H1 (cell line): Measurements from ENCODE around the gene PTRH1. TPM values are rescaled to one million over a fixed set of nuclear protein-coding genes. Genes with fewer than 3 reads are reported as not detected.

ENCODE experiments used
- CTCF ChIA-PET: fragments of 300-600 bp; sonication (Branson Sonifier 250); formaldehyde crosslinking; loops from one replicate; lab custom pipeline; 2021; ENCODE audit not compliant: partially characterized antibody; lab: Charles Lee
- POLR2A ChIA-PET: fragments of 300-600 bp; sonication (Branson Sonifier 250); formaldehyde crosslinking; loops from one replicate; lab custom pipeline; 2021; ENCODE audit warnings: inconsistent platforms; ENCODE audit not compliant: partially characterized antibody; lab: Charles Lee
- DNase-seq, 2 experiments: peaks; one replicate each; pipeline versions ENCODE4 v3.0.0 to v3.0.0-alpha.2; 2010 to 2022; ENCODE audit warnings: low spot score in 2 of 2, low read depth in 1 of 2, mixed read lengths in 1 of 2
- FAIRE-seq: peaks from 2 replicates; lab custom pipeline; 2011; peaks lifted over from hg19 to GRCh38; lab: Jason Lieb, UNC
- H2AFZ ChIP-seq: 2 replicates; pipeline ENCODE4 v1.8.1; 2012; ENCODE audit warnings: low read length, inconsistent platforms
- H2AK5ac ChIP-seq: 2 replicates; pipeline ENCODE4 v1.6.1; 2013; ENCODE audit warnings: low read depth, low read length
- H2BK120ac ChIP-seq: replicated peaks from 2 replicates; pipeline ENCODE3; 2013; ENCODE audit warnings: low read depth, low read length, inconsistent platforms
- H2BK12ac ChIP-seq: 2 replicates; pipeline ENCODE4 v1.6.1; 2013; ENCODE audit warnings: low read depth, low read length
- H2BK15ac ChIP-seq: 2 replicates; pipeline ENCODE4 v1.6.1; 2013; ENCODE audit warnings: low read length
- H2BK20ac ChIP-seq: 2 replicates; pipeline ENCODE4 v1.6.1; 2013; ENCODE audit warnings: low read length
- H2BK5ac ChIP-seq: 2 replicates; pipeline ENCODE4 v1.6.1; 2013; ENCODE audit warnings: low read depth, low read length
- H3K14ac ChIP-seq: 2 replicates; pipeline ENCODE4 v1.6.1; 2013; ENCODE audit warnings: inconsistent platforms; ENCODE audit not compliant: insufficient read length
- H3K18ac ChIP-seq: 2 replicates; pipeline ENCODE4 v1.6.1; 2013; ENCODE audit warnings: low read length; ENCODE audit errors: extremely low read depth
- H3K23ac ChIP-seq: 2 replicates; pipeline ENCODE4 v1.6.1; 2013; ENCODE audit warnings: inconsistent platforms; ENCODE audit not compliant: insufficient read length
- H3K23me2 ChIP-seq: 2 replicates; pipeline ENCODE4 v1.6.1; 2013; ENCODE audit warnings: low read depth, low read length
- H3K27ac ChIP-seq: 2 replicates; pipeline ENCODE4 v1.6.1; 2011; ENCODE audit warnings: low read depth, low read length, inconsistent platforms
- H3K27me3 ChIP-seq, 4 experiments: replicated peaks in 1 of 4; 1 replicate in 1 of 4; 2 replicates in 3 of 4; pipeline versions ENCODE4 v1.6.1 to v1.8.1; 2011 to 2013; ENCODE audit warnings: low read length in 3 of 4, mild to moderate bottlenecking in 3 of 4, inconsistent platforms in 2 of 4, mixed read lengths in 2 of 4, moderate library complexity in 1 of 4; ENCODE audit not compliant: control insufficient read depth in 3 of 4, insufficient read depth in 3 of 4; ENCODE audit errors: extremely low read depth in 1 of 4
- H3K36me3 ChIP-seq, 4 experiments: 2 replicates each; pipeline versions ENCODE4 v1.6.1 to v1.8.1; 2011 to 2013; ENCODE audit warnings: mild to moderate bottlenecking in 4 of 4, low read length in 3 of 4, moderate library complexity in 2 of 4, control low read depth in 1 of 4, inconsistent platforms in 1 of 4; ENCODE audit not compliant: insufficient read depth in 4 of 4, control insufficient read depth in 2 of 4
- H3K4ac ChIP-seq: replicated peaks from 2 replicates; pipeline ENCODE3; 2013; ENCODE audit warnings: low read length, low read depth, mixed read lengths, inconsistent platforms; ENCODE audit not compliant: insufficient read length
- H3K4me1 ChIP-seq, 4 experiments: replicated peaks in 1 of 4; 1 replicate in 1 of 4; 2 replicates in 3 of 4; pipeline versions ENCODE4 v1.6.1 to v1.8.1; 2011 to 2013; ENCODE audit warnings: low read length in 3 of 4, inconsistent platforms in 2 of 4, mixed read lengths in 1 of 4; ENCODE audit not compliant: insufficient read depth in 4 of 4, control insufficient read depth in 3 of 4
- H3K4me2 ChIP-seq, 2 experiments: 2 replicates each; pipeline versions ENCODE4 v1.6.1 to v1.8.1; 2011 to 2013; ENCODE audit warnings: low read depth in 2 of 2, low read length in 2 of 2, control low read depth in 1 of 2, inconsistent platforms in 1 of 2, mild to moderate bottlenecking in 1 of 2; ENCODE audit not compliant: insufficient read depth in 1 of 2
- H3K4me3 ChIP-seq, 4 experiments: fragments of 200-600, 300-600 bp in 1 of 4; sonication (generic), shearing (Covaris generic), sonication (Bioruptor Twin) in 1 of 4; 2 replicates each; pipeline versions ENCODE4 v1.5.1 to v1.8.1; 2011 to 2016; ENCODE audit warnings: low read length in 4 of 4, low read depth in 3 of 4, control low read depth in 2 of 4, inconsistent platforms in 2 of 4, mild to moderate bottlenecking in 2 of 4, mixed read lengths in 1 of 4, moderate library complexity in 1 of 4; ENCODE audit not compliant: insufficient read depth in 2 of 4; ENCODE audit errors: extremely low read depth in 1 of 4
- H3K56ac ChIP-seq: replicated peaks from 2 replicates; pipeline ENCODE3; 2013; ENCODE audit warnings: low read depth, mild to moderate bottlenecking, mixed read lengths, low read length, inconsistent platforms; ENCODE audit not compliant: insufficient read length
- H3K79me1 ChIP-seq: 2 replicates; pipeline ENCODE4 v1.6.1; 2013; ENCODE audit warnings: low read depth, low read length, control low read depth
- H3K79me2 ChIP-seq, 2 experiments: 2 replicates each; pipeline versions ENCODE4 v1.6.1 to v1.8.1; 2012 to 2013; ENCODE audit warnings: low read length in 2 of 2, mild to moderate bottlenecking in 2 of 2, inconsistent platforms in 1 of 2; ENCODE audit not compliant: insufficient read depth in 2 of 2, control insufficient read depth in 1 of 2
- H3K9ac ChIP-seq, 4 experiments: replicated peaks in 1 of 4; 1 replicate in 1 of 4; 2 replicates in 3 of 4; pipeline versions ENCODE4 v1.6.1 to v1.8.1; 2011 to 2013; ENCODE audit warnings: low read depth in 3 of 4, low read length in 3 of 4, control low read depth in 2 of 4, mild to moderate bottlenecking in 2 of 4, moderate library complexity in 2 of 4, inconsistent platforms in 1 of 4; ENCODE audit errors: extremely low read depth in 1 of 4
- H3K9me3 ChIP-seq, 2 experiments: 2 replicates each; pipeline versions ENCODE4 v1.6.1 to v1.8.1; 2012 to 2013; ENCODE audit warnings: mild to moderate bottlenecking in 2 of 2, moderate library complexity in 2 of 2, control low read depth in 1 of 2, inconsistent platforms in 1 of 2, low read depth in 1 of 2, low read length in 1 of 2, mixed read lengths in 1 of 2; ENCODE audit not compliant: insufficient read depth in 2 of 2
- H4K20me1 ChIP-seq, 2 experiments: replicated peaks in 1 of 2; 2 replicates each; pipeline versions ENCODE3 to v1.8.1; 2011 to 2013; ENCODE audit warnings: inconsistent platforms in 2 of 2, low read length in 2 of 2, mild to moderate bottlenecking in 1 of 2; ENCODE audit not compliant: insufficient read depth in 2 of 2, control insufficient read depth in 1 of 2
- H4K5ac ChIP-seq: 2 replicates; pipeline ENCODE4 v1.6.1; 2013; ENCODE audit warnings: low read length, low read depth, mixed read lengths, inconsistent platforms; ENCODE audit not compliant: insufficient read length
- H4K8ac ChIP-seq: 2 replicates; pipeline ENCODE4 v1.8.0; 2013; ENCODE audit warnings: mild to moderate bottlenecking, moderate library complexity, low read length, inconsistent platforms; ENCODE audit not compliant: insufficient read depth; ENCODE audit errors: extremely low read depth
- H4K91ac ChIP-seq: replicated peaks from 2 replicates; pipeline ENCODE3; 2013; ENCODE audit warnings: low read length, mixed read lengths, inconsistent platforms; ENCODE audit not compliant: insufficient read length
- ASH2L ChIP-seq: fragments of 200-600, 300-600 bp; sonication (generic); IDR thresholded peaks from one replicate; pipeline ENCODE4 v1.7.1; 2017; ENCODE audit warnings: low read length
- CBX8 ChIP-seq: fragments of 300-800, 300-1000 bp; sonication (generic); IDR thresholded peaks from 2 replicates; pipeline ENCODE4 v1.7.1; 2016; ENCODE audit warnings: low read depth, low read length, borderline replicate concordance
- FOSL1 ChIP-seq: IDR thresholded peaks from 2 replicates; pipeline ENCODE4 v1.6.1; 2011; ENCODE audit warnings: mild to moderate bottlenecking, low read depth, low read length, moderate library complexity; ENCODE audit not compliant: insufficient read depth
- GTF2F1 ChIP-seq: IDR thresholded peaks from 2 replicates; pipeline ENCODE4 v1.6.1; 2012; ENCODE audit warnings: low read depth, low read length, improper control_type of control experiment, borderline replicate concordance
- KDM5A ChIP-seq: fragments of 200-600 bp; IDR thresholded peaks from 2 replicates; pipeline ENCODE4 v1.7.1; 2012; ENCODE audit warnings: mild to moderate bottlenecking, low read length, inconsistent platforms, mixed read lengths
- POU5F1 ChIP-seq: IDR thresholded peaks from 2 replicates; pipeline ENCODE4 v1.6.1; 2011; ENCODE audit warnings: low read depth, mild to moderate bottlenecking, low read length, moderate library complexity
- RFX5 ChIP-seq: IDR thresholded peaks from 2 replicates; pipeline ENCODE4 v1.6.1; 2011; ENCODE audit warnings: low read depth, low read length, improper control_type of control experiment, borderline replicate concordance
- TEAD4 ChIP-seq: IDR thresholded peaks from 2 replicates; pipeline ENCODE4 v1.6.1; 2012; ENCODE audit warnings: low read depth, low read length, inconsistent platforms, mixed read lengths
- YY1 ChIP-seq: IDR thresholded peaks from 2 replicates; pipeline ENCODE4 v1.6.1; 2011; ENCODE audit warnings: low read depth, mild to moderate bottlenecking, low read length
- WGBS, 2 experiments: shearing (Covaris generic) in 1 of 2; methylation state at CpG; one replicate each; pipeline versions ENCODE4 v1.1.6 to v1.1.7; 2013 to 2015; ENCODE audit warnings: low lambda C conversion rate in 2 of 2, mixed read lengths in 2 of 2, inconsistent platforms in 1 of 2, low coverage in 1 of 2, missing lambda C conversion rate in 1 of 2; ENCODE audit not compliant: insufficient replicate concordance in 2 of 2, insufficient coverage in 1 of 2, insufficient read length in 1 of 2; ENCODE audit errors: extremely low coverage in 1 of 2, missing lambda C conversion rate in 1 of 2; 5-methylcytosine and 5-hydroxymethylcytosine counted together
- polyA plus RNA-seq, 7 experiments: library from polyadenylated mRNA; depleted of rRNA in 3 of 7; stranded (reverse) in 5 of 7; unstranded in 2 of 7; fragments of >200 nt in 5 of 7; fragments of 200-250 nt in 2 of 7; gene quantifications; 1 replicate in 5 of 7; 2 replicates in 1 of 7; 4 replicates in 1 of 7; pipeline versions ENCODE4 v1.2.1 to v1.2.3, GENCODE V29; 2011 to 2013; ENCODE audit warnings: missing spikeins in 2 of 7, mixed read lengths in 2 of 7
- total RNA-seq: library from RNA; stranded (reverse); fragmentation: NEBNext Ultra II Directional; extraction: Animal tissue kit (Norgen Biotek cat#: 25700); gene quantifications from 2 replicates; pipeline ENCODE4 v1.2.1, GENCODE V29; 2021
- TF ChIP-seq, protein P1 (sequence below): IDR thresholded peaks from 2 replicates; pipeline ENCODE4 v1.6.1; 2012; ENCODE audit warnings: inconsistent platforms

Gene PTRH1
- total and polyA plus RNA-seq, 2 of the 8 experiments (the other 6 are each of a cell fraction or from before 2014, with no cell fraction given), result 11.1 to 19.8 TPM

DNA sequence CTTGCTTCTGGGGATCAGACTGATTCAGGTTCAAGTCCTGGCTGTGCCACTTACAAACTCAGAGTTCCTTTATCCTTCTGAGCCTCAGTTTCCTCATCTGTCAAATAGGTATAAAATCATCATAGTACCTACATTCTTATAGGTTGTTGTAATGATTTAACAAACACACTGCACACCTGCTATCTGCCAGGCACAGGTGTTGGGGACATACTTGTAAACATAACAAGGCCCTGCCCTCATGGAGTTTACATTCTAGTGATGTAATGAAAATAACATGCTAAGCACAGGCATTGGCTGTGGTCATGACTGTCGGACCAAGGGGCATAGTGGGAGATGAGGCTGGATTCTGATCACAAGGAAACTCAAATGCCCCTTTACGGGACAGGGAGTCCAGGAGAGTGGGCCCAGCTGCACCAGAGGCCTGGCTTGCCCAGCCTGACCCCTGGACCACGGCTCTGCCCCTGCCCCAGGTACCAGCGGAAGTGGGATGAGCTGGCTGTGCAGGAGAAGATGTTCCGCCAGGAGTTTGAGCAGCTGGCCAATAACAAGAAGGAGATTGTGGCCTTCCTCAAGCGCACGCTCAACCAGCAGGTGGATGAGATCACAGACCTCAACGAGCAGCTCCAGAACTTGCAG is 6.4 kb downstream of the PTRH1 start:
- Histone ChIP-seq H4K5ac (no peak overlapping the region), H2AK5ac (peak overlapping the region; percentile 53; the same call in 1 of the 2 replicates), H3K79me1 (no peaks in the 10 kb centered on the region), H3K18ac (no peak overlapping the region), H3K23ac (no peak overlapping the region), H3K36me3 (no peaks in the 10 kb centered on the region), H2AFZ (no peak overlapping the region), H3K4ac (no peak overlapping the region), H3K27me3 (no peaks in the 10 kb centered on the region), H2BK20ac (no peak overlapping the region), H3K14ac (no peak overlapping the region), H2BK120ac (no peak overlapping the region), H2BK5ac (no peak overlapping the region), H4K20me1 (no peaks in the 10 kb centered on the region), H3K56ac (no peak overlapping the region), H3K23me2 (no peaks in the 10 kb centered on the region), H3K79me2 (no peaks in the 10 kb centered on the region), H3K4me3 (no peak overlapping the region), H3K4me2 (no peak overlapping the region), H3K4me1 (peaks cover 0 to 27% (median 19%) of the 10 kb centered on the region in 4 experiments; a peak in 6 of 7 replicates), H2BK12ac (peak overlapping the region; percentile 68; the same call in 1 of the 2 replicates), H3K9me3 (no peaks in the 10 kb centered on the region), H4K91ac (no peak overlapping the region), H4K8ac (no peak overlapping the region; the same call in 1 of the 2 replicates), H3K27ac (no peak overlapping the region), H2BK15ac (0 out of 2 replicates have a peak overlapping the region, but pooled peaks have one; percentile 12), H3K9ac (no peak overlapping the region)
- DNase-seq (no peak), FAIRE-seq (no peak)
- TF ChIP-seq TEAD4, result no peak
- TF ChIP-seq KDM5A, result no peak
- no peak for TF ChIP-seq POU5F1
- no peak for TF ChIP-seq GTF2F1
- no peak for TF ChIP-seq ASH2L
- TF ChIP-seq CBX8, result no peak
- TF ChIP-seq, protein P1, sequence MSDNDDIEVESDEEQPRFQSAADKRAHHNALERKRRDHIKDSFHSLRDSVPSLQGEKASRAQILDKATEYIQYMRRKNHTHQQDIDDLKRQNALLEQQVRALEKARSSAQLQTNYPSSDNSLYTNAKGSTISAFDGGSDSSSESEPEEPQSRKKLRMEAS, result no peak
- TF ChIP-seq FOSL1, result no peak
- TF ChIP-seq RFX5, result no peak
- TF ChIP-seq YY1, result no peak
- 92% methylated on average over 8 of the region's 8 CpGs; no CpG with 5 or more reads in 1 of the 2 experiments for WGBS, 2 experiments
- ChIA-PET CTCF (interaction anchor here (0.9 to 3.9 kb wide), 7 partner anchors 8 to 206 kb away, joined by 3 to 23 read pairs (median 3); partner anchors contain the start of genes CDK9 and TOR2A), POLR2A (no interaction called here)
